IPS-18c (cell line): ENCODE results near the gene THADA.
"Not testable (repeated sequence)": the region's sequence is repeated elsewhere in the genome, so short reads cannot be mapped to it uniquely, and the experiment has no call there.

Experiments
- H3K4me3 ChIP-seq: 2 replicates; pipeline ENCODE4 v1.7.0; 2013; ENCODE audit warnings: low read depth, mild to moderate bottlenecking, low read length, moderate library complexity; ENCODE audit not compliant: insufficient read depth
- H3K9me3 ChIP-seq: one replicate; pipeline ENCODE4 v1.6.1; 2013; ENCODE audit warnings: mild to moderate bottlenecking, low read length, moderate library complexity; ENCODE audit not compliant: control insufficient read depth, insufficient read depth

THADA gene

DNA sequence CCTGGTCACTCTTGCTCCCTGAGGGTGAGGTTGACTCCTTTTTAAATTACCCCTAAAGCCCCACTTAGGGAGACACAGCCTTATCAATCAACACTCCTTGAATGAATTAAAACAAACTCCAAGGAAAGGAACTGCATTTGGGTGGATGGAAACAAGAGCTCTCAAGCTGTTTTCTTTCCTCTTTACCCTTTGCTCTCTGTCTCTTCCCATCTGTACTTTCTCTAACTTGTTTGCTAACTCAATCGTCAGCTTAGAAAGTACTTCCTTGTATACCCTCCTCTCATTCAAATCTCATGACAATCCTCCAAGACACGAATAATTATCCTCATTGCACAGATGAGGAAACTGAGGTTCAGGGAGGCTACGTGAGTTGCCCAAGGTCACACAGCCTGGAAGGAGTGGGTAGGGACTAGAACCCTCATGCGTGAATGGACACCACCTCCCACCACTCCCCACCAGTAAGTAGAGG lies 402.2 kb downstream of the THADA start:
- Histone ChIP-seq H3K9me3 (no peaks in the 10 kb centered on the region), H3K4me3 (no peak overlapping the region)

- Histone ChIP-seq H3K9me3 (no peaks in the 10 kb centered on the region), H3K4me3 (no peak overlapping the region)
Measured at GRCh38 chr2:43192744-43193651, 402.8 kb downstream of the THADA start.

GRCh38 chr2:43191947-43192516 lies 403.8 kb downstream of the THADA start:
- H3K9me3 ChIP-seq: no peaks in the 10 kb centered on the region
- no peak overlapping the region for H3K4me3 ChIP-seq

GRCh38 chr2:43190311-43191052 lies 405.4 kb downstream of the THADA start:
- no peaks in the 10 kb centered on the region for H3K9me3 ChIP-seq

GRCh38 chr2:43189861-43190260 lies 406.0 kb downstream of the THADA start:
- H3K4me3 ChIP-seq, H3K9me3 ChIP-seq: not testable (repeated sequence)

More at GRCh38 chr2:43190311-43191052, 405.4 kb downstream of the THADA start:
- no peak overlapping the region for H3K4me3 ChIP-seq

GRCh38 chr2:43188561-43189386 lies 407.1 kb downstream of the THADA start:
- no peak overlapping the region; the same call in 1 of the 2 replicates for H3K4me3 ChIP-seq
- no peaks in the 10 kb centered on the region for H3K9me3 ChIP-seq

- Histone ChIP-seq H3K9me3 (no peaks in the 10 kb centered on the region), H3K4me3 (no peak overlapping the region)
Measured at GRCh38 chr2:43186679-43187374, 409.0 kb downstream of the THADA start.

GRCh38 chr2:43186321-43186678 lies 409.5 kb downstream of the THADA start:
- Histone ChIP-seq H3K4me3 (no peak overlapping the region), H3K9me3 (no peaks in the 10 kb centered on the region)

GRCh38 chr2:43185146-43185545 lies 410.7 kb downstream of the THADA start:
- H3K4me3 ChIP-seq: no peak overlapping the region
- H3K9me3 ChIP-seq: no peaks in the 10 kb centered on the region

DNA sequence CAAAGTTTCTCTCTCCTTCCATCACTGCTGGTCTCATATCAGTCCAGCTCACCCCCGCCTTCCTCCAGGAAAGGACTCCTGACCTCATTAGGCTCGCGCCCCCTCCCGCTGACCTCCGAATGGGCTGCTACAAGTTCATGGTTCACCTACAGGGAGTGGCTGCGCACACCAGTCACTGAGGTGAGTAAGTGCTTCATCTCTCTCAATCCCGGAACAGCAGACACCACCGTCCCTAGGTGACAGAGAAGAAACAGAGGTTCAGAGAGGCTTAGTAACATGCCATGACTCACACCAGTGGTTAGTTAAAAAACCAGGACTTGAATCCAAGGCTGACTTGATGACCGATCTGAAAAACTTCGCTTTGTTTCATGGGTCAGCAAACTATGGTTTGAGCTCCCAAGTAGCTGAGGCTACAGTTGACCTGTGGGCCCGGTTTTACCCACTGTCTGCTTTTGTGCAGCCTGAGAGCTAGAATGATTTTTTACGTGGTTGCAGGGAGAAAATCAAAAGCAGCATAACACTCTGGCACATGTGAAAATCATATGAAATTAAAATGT lies 411.4 kb downstream of the THADA start:
- H3K9me3 ChIP-seq: no peaks in the 10 kb centered on the region
- H3K4me3 ChIP-seq: no peak overlapping the region

- H3K9me3 ChIP-seq: no peaks in the 10 kb centered on the region
- no peak overlapping the region for H3K4me3 ChIP-seq
Measured at GRCh38 chr2:43183743-43184142, 412.1 kb downstream of the THADA start.

DNA sequence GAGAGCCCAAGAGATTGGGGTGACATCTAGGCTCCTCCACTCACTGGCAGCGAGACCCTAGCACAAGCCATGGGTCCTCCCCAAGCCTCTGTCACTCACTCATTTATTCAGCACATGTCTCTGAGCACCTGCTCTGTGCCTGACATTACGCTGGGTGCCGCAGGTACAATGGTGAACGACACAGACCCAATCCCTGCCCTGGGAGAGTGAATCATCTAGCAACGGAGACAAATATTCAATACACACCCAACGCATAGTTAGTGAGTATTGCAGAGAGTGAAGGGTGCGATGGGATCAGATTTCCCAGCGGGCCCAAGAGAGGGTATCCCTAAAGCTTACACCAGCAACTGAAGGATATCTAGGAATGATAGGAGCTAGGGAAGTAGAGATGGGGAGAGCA lies 414.9 kb downstream of the THADA start:
- Histone ChIP-seq H3K4me3 (no peak overlapping the region), H3K9me3 (peaks cover 8% of the 10 kb centered on the region)
